Dedifferentiated amniotic fluid mesenchymal stem cell (primary cell): ENCODE results near the gene LACRT.
A peak's percentile ranks its signal among the peaks of the same experiment; 100 is the strongest.
"Not testable (repeated sequence)": the region's sequence is repeated elsewhere in the genome, so short reads cannot be mapped to it uniquely, and the experiment has no call there.

Experiments
- DNase-seq: peaks from one replicate; pipeline ENCODE4 v3.0.0-alpha.2; 2016; ENCODE audit errors: extremely low spot score

Gene LACRT

GRCh38 chr12:54639112-54639511 is 4.4 kb upstream of the LACRT start:
- DNase-seq, result not testable (repeated sequence)

GRCh38 chr12:54631988-54632728 is 2.5 kb downstream of the LACRT start:
- no peak for DNase-seq

GRCh38 chr12:54631551-54631950 is 3.1 kb downstream of the LACRT start:
- no peak for DNase-seq

- no peak for DNase-seq
Measured at GRCh38 chr12:54629925-54630324, 4.8 kb downstream of the LACRT start.

GRCh38 chr12:54628186-54628846 is 6.4 kb downstream of the LACRT start:
- no peak for DNase-seq

GRCh38 chr12:54627304-54627703 is 7.4 kb downstream of the LACRT start:
- DNase-seq, result no peak

GRCh38 chr12:54625598-54625997 is 9.1 kb downstream of the LACRT start:
- no peak for DNase-seq

GRCh38 chr12:54624315-54625279 is 10.1 kb downstream of the LACRT start:
- DNase-seq, result no peak

GRCh38 chr12:54622463-54623183 is 12.1 kb downstream of the LACRT start:
- no peak for DNase-seq

GRCh38 chr12:54616933-54617680 is 17.6 kb downstream of the LACRT start:
- no peak for DNase-seq

GRCh38 chr12:54612225-54612750 is 22.4 kb downstream of the LACRT start:
- DNase-seq, result no peak

GRCh38 chr12:54611715-54612149 is 23.0 kb downstream of the LACRT start:
- DNase-seq, result no peak

- no peak for DNase-seq
Measured at GRCh38 chr12:54608769-54609168, 25.9 kb downstream of the LACRT start.

GRCh38 chr12:54608156-54608555 is 26.5 kb downstream of the LACRT start:
- DNase-seq, result no peak

GRCh38 chr12:54606556-54606955 is 28.1 kb downstream of the LACRT start:
- no peak for DNase-seq

- DNase-seq, result no peak
Measured at GRCh38 chr12:54605138-54605970, 29.3 kb downstream of the LACRT start.

GRCh38 chr12:54604436-54604835 is 30.3 kb downstream of the LACRT start:
- no peak for DNase-seq

GRCh38 chr12:54603872-54604271 is 30.8 kb downstream of the LACRT start:
- no peak for DNase-seq

- peak; percentile 71 for DNase-seq
Measured at GRCh38 chr12:54603173-54603814, 31.4 kb downstream of the LACRT start.
